ENCODE results near the gene LPCAT1. TPM values are rescaled to one million over a fixed set of nuclear protein-coding genes. Genes with fewer than 3 reads are reported as not detected.

The LPCAT1 gene
- total RNA-seq, 1 experiment from 2014 or later = 71.5 TPM

Other genes with a start within 250 kb of the LPCAT1 start
- 0.85 and 1.5 TPM in 2 replicates for gene TERT, start 228.9 kb downstream of the LPCAT1 start, total RNA-seq (2014; rRNA removed; shearing (Covaris generic))
- gene CLPTM1L, start 178.9 kb downstream of the LPCAT1 start, total RNA-seq (2014; rRNA removed; shearing (Covaris generic)) = 177 and 229 TPM in 2 replicates
- gene SLC6A3, start 78.5 kb downstream of the LPCAT1 start, total RNA-seq (2014; rRNA removed; shearing (Covaris generic)) = not detected in 2 replicates